Cardiac muscle cell (in vitro differentiated cells and primary cell): ENCODE data around the gene CLIC1. TPM values are rescaled to one million over a fixed set of nuclear protein-coding genes. Genes with fewer than 3 reads are reported as not detected.

Experiments
- DNase-seq, 2 donors: peaks; one replicate each; pipeline versions ENCODE4 v3.0.0 to v3.0.0-alpha.2; 2010 to 2017; ENCODE audit warnings: low read depth in 1 of 2, low spot score in 1 of 2
- H3K27ac ChIP-seq: fragments of 200-600 bp; sonication (generic); 2 replicates; pipeline ENCODE4 v1.5.1; 2016
- H3K27me3 ChIP-seq: fragments of 200-600 bp; sonication (generic); 2 replicates; pipeline ENCODE4 v1.6.0; 2016; ENCODE audit warnings: control low read depth
- H3K36me3 ChIP-seq: fragments of 200-600 bp; sonication (generic); 2 replicates; pipeline ENCODE4 v1.5.1; 2016; ENCODE audit warnings: control low read depth
- H3K4me1 ChIP-seq: fragments of 200-600 bp; sonication (generic); 2 replicates; pipeline ENCODE4 v1.8.1; 2017; ENCODE audit warnings: low read depth, mild to moderate bottlenecking, mixed run types
- H3K4me3 ChIP-seq: fragments of 200-600 bp; sonication (generic); 2 replicates; pipeline ENCODE4 v1.5.1; 2016; ENCODE audit warnings: mild to moderate bottlenecking
- H3K9me3 ChIP-seq: fragments of 200-600 bp; sonication (generic); 2 replicates; pipeline ENCODE4 v1.5.1; 2017; ENCODE audit warnings: low read depth, mild to moderate bottlenecking, control low read depth
- CTCF ChIP-seq: IDR thresholded peaks from 2 replicates; pipeline ENCODE4 v1.5.1; 2012; ENCODE audit warnings: low read depth, mild to moderate bottlenecking, low read length
- polyA plus RNA-seq: library from polyadenylated mRNA; unstranded; fragments of >200 nt; fragmentation: Nextera tagmentation; extraction: Ambion mirVana; gene quantifications from 2 replicates; pipeline ENCODE4 v1.2.1, GENCODE V29; 2016
- total RNA-seq: library from RNA; depleted of rRNA; stranded (reverse); fragments of >200 nt; gene quantifications from 2 replicates; pipeline ENCODE4 v1.2.3, GENCODE V29; 2016

Gene CLIC1
- total and polyA plus RNA-seq, 2 experiments from 2014 or later = 226 to 318 TPM

- DNase-seq = no peak
Measured at GRCh38 chr6:31730631-31731086, 5.7 kb downstream of the CLIC1 start.

GRCh38 chr6:31729979-31730630 lies 6.2 kb downstream of the CLIC1 start:
- Histone ChIP-seq H3K4me3 (peak overlapping the region; percentile 91), H3K9me3 (no peaks in the 10 kb centered on the region), H3K27me3 (no peaks in the 10 kb centered on the region), H3K4me1 (peaks cover 7% of the 10 kb centered on the region), H3K27ac (peak overlapping the region; percentile 76), H3K36me3 (peaks cover 33% of the 10 kb centered on the region)
- peak; percentile 93 to 97 for DNase-seq
- no peak for TF ChIP-seq CTCF

More at GRCh38 chr6:31730631-31731086, 5.7 kb downstream of the CLIC1 start:
- Histone ChIP-seq H3K36me3 (peaks cover 33% of the 10 kb centered on the region), H3K9me3 (no peaks in the 10 kb centered on the region), H3K27ac (peak overlapping the region; percentile 2), H3K4me3 (peak overlapping the region; percentile 91), H3K4me1 (peaks cover 7% of the 10 kb centered on the region), H3K27me3 (no peaks in the 10 kb centered on the region)
- TF ChIP-seq CTCF = no peak

- H3K4me3 ChIP-seq = peak overlapping the region; percentile 91
- H3K36me3 ChIP-seq = peaks cover 33% of the 10 kb centered on the region
- no peak for TF ChIP-seq CTCF
- peak overlapping the region; percentile 76 for H3K27ac ChIP-seq
- no peaks in the 10 kb centered on the region for H3K27me3 ChIP-seq
- peaks cover 4% of the 10 kb centered on the region for H3K4me1 ChIP-seq
- peak; percentile 89 to 93 for DNase-seq
- H3K9me3 ChIP-seq = no peaks in the 10 kb centered on the region
Measured at GRCh38 chr6:31729515-31729978, 6.8 kb downstream of the CLIC1 start.

GRCh38 chr6:31728767-31729514 lies 7.4 kb downstream of the CLIC1 start, which contains the start of gene DDAH2:
DDAH2 (minus strand) TSS chr6:31729299; CDS start chr6:31729161, 138 bp downstream.
- Histone ChIP-seq H3K27ac (peak within 1 kb of the TSS; percentile 76), H3K9me3 (no peaks in the 10 kb centered on the region)

More at GRCh38 chr6:31728767-31729514, 7.4 kb downstream of the CLIC1 start, which contains the start of gene DDAH2:
- Histone ChIP-seq H3K4me1 (no peaks in the 10 kb centered on the region), H3K36me3 (peaks cover 33% of the 10 kb centered on the region), H3K4me3 (peak within 1 kb of the TSS; percentile 91), H3K27me3 (no peaks in the 10 kb centered on the region)
- no peak for DNase-seq
- peak; percentile 59 for TF ChIP-seq CTCF
